ENCODE measurements around the gene MYH9.

MYH9 gene

DNA sequence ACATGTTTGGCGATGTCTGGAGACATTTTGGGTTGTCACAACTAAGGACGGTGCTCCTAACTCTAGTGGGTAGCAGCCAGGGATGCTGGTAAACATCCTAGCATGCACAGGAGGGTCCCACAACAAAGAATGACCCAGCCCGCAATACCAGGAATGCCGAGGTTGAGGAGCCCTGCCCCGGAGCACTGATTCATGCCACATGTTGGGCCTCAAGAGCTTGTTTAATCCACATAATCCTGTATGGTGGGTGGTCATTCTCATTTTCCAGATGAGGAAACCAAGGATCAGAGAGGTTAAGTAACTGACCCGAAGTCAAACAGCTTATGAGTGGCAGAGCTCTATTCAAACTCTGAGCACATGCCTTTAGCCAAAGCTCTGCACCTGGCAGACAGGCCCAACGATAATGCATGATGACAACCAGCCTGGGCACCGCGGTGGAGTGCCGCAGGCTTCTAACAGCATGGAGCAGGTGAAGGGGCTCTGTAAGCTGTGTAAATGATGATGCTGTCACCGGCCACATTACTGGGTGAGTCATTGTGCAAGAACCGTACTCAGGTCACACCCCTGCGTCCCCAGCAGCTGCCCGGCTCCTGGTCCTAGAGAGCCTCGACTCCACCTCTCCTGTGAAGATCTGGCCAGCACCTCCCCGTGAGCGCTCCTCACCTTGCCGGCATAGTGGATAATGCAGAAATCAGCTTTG, 76.2 kb downstream of the MYH9 start:
- DNase-seq (ENCODE audit: low read depth), result no peak

DNA sequence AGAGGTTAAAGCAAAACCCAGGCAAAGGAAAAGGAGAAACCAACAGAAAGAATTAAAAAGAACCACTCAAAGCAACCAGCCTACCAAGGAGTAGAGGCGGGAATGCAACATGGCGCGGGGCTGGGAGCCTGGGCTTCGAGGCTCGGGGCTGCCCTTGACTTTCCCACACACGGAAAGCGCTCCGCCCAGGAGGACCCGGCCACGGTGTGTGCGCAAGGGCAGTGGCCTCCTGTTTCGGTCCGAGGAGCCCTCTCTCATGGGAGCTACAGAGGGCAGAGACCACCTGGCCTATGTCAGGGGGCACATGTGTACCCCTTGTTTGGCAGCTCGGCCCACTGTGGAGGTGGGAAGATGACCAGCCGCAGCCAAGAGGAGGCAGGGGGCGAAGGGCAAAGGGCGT, 78.9 kb downstream of the MYH9 start:
- no peak for DNase-seq (ENCODE audit: low read depth)

DNA sequence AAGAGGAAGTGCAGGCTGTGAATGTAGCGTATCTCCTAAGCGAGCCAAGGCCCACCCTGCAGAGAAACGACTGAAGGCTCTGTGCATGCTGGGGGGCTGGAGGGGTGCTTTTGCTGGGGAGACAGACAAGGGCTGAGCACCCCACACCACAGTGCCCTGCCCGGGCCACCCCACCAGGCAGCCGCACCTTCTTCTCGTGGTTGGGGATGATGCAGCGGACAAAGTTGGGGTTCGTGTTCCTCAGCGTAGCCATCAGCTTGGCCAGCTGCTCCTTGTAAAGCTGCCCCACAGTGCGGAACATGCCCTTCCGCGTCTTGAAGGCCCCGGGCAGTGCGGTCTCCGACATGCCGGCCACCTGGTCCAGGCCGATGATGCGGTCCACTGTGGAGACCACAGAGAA, 81.5 kb downstream of the MYH9 start:
- no peak for DNase-seq (ENCODE audit: low read depth)

DNA sequence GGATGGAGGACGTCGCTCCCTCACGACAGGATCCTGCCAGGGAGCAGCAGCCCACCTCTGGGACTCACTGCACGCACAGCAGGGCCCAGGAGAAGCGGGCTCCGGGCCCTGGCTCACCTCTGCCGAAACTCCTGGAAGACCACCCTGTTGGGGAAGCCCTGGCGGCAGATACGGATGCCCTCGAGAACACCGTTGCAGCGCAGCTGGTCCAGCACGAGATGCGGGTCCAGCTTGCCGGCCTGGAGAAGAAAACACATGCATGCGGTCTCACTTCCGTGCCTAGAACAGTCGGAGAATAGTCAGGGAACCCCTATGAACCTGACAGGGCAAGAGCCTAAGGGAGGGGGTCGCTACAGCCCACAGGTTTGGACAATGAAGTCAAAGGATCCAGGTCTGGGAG, 82.0 kb downstream of the MYH9 start:
- DNase-seq (ENCODE audit: low read depth), result no peak

DNA sequence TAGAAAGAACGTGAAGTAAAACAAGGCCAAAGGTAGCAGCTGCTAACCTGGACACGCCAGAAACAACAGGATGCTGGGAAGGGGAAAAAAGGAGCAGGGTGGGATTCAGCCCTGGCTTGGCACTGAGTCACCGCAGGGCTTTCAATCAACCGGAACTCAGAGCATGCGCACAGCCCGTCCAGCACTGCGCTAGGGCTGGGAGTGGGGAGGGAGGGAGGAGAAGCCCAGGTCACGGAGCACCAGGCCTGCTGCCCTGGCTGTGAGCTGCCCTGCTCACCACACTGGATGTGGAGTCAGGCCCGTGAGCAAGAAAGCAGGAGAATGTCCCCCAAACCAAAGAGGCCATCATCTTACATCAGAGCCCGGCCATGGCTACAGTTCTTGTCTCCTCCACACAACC, 83.3 kb downstream of the MYH9 start:
- DNase-seq (ENCODE audit: low read depth), result no peak

DNA sequence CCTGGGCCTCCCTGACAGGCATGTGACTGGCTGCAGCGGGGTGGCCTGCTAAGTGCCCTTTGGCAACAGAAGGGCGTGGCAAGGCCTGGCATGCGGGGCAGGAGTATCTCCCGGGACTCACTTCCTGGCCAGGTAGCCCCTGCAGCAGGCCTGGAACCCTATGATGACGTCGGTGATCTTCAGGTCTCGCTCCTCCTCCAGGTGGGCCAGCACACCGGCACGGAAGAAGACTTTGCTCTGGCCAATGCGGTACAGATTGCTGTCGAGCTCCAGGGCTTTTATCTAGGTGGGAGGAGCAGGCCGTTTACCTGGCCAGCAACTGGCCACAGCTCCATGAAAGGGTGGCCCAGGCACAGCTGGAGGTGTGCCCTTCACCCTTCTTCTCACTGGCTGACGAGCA, 83.9 kb downstream of the MYH9 start:
- no peak for DNase-seq (ENCODE audit: low read depth)

DNA sequence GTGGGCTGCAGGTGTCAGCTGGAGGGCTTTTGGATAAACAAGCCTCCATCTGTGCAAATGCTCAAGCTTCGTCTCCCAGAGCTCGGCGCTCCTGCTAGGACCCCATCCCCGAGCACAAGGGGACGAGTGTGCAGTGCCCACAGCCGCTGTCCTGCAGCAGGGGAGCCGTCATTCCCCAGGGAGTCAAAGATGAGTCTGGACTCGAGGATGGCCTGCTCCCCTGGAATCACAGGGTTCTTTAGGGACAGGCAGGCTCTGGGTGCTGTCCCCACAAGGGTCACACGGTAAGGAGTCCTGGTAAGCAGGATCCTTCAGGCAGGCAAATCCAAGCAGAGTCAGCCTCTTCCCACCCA, 84.7 kb downstream of the MYH9 start:
- DNase-seq (ENCODE audit: low read depth), result no peak

DNA sequence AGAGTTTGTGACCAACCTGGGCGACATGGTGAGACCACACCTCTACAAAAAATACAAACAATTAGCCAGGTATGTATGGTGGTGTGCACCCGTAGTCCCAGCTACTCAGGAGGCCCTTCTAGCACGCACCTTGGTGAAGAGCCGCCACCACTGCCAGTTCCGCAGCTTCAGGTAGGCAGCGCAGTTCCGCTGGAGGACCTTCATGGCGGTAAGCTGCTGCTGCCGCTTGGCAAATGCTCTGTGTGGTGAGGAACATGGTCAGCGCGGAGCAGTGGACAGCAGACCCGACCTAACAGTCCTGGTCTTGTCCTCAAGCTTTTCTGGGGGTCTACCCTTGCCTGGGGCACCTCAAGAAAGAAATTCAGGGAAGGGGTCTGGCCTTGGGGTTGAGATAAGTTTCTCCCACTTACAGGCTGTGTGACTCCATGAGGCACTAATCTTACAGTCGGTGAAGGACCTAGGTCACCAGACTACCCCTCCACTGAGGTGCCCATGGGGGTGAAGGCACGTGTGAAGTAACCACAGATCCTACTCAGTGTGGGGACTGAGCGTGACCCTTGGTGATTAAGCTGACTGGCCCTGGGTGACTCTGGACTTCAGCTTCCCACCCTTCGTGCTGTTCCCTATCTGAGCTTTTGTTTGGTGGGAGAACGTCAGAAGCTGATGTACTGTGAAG, 85.2 kb downstream of the MYH9 start:
- no peak for DNase-seq (ENCODE audit: low read depth)

DNA sequence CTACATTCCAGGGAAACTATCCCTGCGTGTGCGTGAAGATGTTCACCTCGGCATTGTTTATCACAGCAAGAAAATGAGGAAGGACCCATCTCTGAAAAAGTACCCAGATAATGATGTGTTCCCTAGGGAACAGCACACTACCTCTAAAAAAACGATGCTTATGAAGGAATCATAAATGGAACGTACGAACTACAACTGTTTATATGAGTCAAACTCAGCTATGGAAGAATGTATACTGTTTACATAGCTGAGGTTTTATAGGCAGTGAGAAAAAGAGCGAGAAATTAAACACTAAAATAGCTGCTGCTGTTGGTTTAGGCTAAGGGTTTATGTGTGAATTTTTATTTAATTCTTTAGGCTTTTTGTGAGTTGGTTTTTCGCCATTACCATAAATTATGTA, 85.9 kb downstream of the MYH9 start:
- peak; percentile 82 for DNase-seq (ENCODE audit: low read depth)

DNA sequence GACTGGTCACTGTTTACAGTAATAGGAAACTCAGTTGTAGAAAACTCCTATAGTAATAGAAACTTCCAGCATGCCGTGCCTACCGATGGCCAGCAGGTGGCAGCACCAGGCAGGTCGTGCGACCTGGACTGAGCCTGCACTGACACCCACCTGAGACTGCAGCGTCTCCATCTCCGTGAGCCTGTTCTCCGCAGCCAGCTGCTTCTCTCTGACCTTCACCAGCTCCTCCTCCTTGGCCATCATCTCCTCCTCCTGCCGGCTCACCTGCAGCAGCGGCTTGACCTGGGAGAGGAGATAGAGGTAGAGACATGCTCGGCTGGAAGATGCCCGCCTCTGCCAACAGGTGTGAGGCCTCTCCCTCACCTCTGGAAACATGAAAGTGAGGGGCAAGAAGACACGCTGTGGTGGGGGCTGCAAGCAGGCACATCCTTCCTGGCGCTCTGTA, 86.4 kb downstream of the MYH9 start:
- DNase-seq (ENCODE audit: low read depth), result peak; percentile 43

DNA sequence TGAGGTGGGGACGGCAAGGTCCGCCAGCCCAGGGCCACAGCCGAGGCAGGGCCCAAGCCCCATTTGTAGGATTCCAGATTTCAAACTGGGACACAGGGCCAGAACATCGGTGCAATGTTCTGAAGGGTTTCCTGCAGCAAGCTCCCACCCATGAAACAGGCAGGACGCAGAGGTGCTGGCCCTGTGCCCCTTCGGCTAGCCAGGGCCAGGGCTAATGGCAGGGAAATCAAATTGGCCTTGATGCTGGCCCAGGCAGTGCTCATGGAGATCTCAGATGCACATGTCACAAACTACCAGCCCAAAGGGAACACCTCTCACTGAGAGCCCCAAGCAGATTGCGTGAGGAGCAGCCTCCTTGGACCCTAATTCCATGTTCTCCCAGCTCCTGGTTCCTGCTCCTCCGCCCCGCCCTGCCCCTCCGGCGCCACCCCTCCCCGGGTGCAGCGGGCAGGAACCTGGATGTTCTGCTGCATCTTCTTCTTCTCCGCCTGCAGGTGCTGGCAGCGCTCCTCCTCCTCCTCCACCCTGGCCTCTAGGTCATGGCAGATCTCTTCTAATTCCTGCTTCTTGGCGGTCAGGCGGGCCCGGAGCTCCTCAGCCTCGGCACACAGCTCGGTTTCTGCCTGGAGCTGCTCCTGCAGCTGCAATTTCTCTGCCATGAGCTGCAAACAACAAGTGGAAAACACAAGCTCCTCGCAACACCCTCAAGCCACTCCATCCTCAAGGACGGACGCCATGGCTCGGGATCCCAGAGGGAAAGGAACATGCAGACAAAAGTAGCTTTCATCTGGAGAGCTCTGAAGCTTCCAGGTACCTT, 87.2 kb downstream of the MYH9 start:
- no peak for DNase-seq (ENCODE audit: low read depth)

DNA sequence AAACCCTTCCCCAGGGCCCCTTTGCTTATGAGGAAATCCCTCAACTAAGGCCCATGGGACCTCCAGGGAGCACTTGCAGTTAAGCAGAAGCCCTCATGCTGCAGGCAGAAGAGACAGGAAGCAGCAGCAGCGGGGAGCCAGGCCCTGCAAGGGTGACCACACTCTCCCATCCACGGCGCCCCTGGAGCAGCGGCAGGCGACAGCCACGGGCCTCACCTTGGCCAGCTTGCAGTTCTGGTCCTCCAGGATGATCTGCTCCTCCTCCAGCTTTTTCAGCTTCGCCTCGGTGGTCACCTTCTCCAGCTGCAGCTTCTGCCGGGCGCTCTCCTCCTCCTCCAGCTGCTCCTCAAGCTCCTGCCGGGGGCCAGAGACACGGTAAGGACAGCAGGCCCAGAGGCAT, 87.9 kb downstream of the MYH9 start:
- DNase-seq (ENCODE audit: low read depth), result no peak

DNA sequence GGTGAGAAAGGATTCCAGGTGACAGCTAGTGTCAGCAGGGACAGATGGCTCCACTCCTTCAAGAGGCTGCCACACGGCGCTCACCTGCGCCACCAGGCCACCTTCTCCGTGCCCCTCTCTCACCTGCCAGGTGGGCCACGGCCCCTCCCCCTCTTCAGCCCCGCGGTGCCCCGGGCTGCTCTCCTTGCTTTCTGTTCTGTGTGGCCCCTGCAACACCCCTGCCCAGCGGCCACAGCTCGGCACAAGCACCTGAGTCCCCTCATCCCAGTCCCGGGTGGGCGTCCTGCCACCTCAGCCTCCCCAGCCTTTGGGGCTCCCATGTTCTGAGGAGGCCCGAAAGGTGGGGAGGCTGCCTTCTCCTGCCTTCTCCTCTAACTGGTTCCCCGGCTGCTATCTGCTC, 88.5 kb downstream of the MYH9 start:
- no peak for DNase-seq (ENCODE audit: low read depth)

DNA sequence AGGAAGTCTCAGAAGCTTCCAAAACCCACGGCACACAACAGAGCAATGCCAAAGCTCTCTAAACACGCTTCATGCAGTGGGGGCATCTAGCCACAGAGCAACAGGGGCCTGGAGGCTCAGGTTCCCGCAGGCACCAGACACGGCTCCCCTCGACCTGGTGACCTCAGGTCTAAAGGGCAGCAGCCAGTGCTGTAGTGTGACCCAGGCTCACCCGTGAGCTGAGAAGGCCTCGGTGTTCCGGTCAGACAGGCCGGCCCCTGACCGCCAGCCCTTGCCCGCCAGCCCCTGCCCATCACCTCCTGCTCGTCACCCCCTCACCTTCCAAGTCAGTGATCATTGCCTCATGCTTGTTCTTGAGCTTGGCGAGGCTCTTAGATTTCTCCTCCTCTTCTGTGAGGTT, 89.2 kb downstream of the MYH9 start:
- no peak for DNase-seq (ENCODE audit: low read depth)

DNA sequence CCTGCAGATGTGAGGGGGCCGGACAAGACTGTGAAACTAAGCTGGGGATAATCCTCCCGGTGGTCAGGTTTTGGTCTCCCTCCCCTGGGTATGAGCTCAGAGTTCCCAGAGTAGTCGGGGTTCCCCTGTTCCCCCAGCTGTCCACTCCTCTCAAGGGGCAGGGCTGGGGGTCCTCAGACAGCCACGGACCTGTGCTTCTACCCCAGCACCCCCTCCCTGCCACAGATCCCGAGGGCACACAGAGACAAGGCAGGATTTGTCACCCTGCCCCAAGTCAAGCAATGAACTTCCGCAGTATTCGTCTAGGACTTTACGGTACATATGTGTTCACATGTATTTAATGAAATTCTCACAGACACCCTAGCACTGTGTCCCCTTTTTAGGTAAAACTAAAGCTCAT, 89.6 kb downstream of the MYH9 start:
- DNase-seq (ENCODE audit: low read depth), result no peak

DNA sequence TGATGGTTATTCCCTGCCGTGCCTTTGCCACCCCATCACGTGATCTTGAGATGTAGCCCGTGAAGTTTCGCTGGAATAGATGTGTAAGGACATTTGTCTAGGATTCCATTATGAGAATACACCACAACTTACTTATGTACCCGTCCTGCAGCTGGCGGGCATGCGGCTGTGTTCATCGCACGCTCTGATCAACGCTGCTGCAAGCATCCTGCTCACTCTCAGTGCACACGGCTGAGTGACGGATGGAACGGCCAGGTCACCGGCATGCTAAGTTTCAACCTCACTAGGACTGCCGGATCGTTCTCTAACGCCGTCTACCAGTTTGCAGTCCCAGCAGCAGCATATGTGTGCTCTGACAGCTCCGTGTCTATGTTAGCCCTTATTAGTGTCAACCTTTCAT, 90.2 kb downstream of the MYH9 start:
- DNase-seq (ENCODE audit: low read depth), result no peak

DNA sequence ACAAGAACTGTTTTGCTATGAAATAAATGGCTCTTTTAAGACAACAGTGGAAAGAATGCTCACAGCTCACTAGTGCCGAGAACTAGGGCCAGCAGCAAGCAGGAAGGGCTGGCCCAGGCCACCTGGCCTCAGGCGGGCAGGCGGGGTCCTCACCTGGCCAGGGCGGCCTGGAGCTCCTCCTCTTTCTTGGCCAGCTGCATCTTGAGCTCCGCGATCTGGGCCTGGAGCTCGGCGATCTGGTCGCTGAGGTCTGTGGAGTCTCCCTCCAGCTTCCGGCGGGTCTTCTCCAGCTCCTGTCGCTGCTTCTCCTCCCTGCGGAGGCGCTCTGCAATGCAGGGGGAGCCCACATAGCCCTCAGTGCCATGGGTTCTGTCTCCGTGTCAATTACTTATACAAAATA, 91.1 kb downstream of the MYH9 start:
- no peak for DNase-seq (ENCODE audit: low read depth)

DNA sequence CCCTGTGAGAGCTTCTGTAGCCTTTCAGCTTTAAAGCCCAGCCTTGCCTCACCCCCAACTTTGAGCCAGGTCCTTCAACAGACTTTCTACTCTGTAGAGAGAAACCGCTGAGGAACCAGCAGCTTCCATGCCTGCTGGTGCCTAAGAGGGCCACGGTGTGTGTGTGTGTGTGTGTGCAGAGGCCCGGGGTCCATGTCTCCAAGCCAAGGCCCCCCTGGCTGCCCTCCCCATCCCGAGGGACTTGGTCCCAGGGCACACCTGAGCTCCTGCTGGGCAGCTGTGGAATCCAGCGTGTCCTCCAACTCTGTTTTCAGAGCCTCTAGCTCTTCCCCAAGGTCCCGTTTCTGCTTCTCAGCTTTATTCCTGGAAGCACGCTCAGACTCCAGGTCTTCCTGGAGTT, 92.5 kb downstream of the MYH9 start:
- DNase-seq (ENCODE audit: low read depth), result no peak

DNA sequence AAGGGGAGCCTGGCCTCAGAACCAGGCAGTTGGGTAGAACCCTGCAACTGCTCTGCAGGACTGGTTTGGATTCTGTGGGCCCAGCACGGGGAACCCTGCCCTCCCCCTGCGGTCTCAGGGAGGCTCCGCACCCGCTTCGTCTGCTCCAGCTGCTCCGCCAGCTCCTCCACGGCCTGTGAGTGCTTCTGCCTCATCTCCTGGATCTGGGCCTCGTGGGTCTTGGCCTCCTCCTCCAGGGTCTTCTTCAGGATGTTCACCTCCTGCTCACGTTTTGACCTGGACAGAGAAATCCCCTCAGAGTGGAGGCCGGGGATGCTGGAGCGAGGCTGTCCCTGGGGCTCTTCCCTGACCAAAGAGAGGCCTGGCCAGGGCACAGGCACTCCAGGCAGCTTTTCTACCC, 93.0 kb downstream of the MYH9 start:
- DNase-seq (ENCODE audit: low read depth), result no peak

DNA sequence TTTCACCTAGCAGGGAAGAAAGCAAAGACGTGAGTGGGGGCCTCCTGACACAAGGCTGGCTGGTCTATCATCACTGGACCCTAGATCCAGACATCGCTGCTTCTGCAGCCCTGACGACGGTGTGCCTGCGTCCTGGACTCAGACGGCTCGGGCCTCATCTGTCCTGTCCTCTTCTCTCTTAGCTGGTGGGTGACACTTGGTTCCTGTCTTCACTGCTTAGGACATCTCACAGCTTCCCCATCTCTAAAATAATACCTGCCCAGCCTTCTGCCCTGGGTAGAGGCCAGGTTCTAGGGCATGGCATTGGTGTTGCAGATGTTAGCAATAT, 93.5 kb downstream of the MYH9 start:
- DNase-seq (ENCODE audit: low read depth), result no peak

DNA sequence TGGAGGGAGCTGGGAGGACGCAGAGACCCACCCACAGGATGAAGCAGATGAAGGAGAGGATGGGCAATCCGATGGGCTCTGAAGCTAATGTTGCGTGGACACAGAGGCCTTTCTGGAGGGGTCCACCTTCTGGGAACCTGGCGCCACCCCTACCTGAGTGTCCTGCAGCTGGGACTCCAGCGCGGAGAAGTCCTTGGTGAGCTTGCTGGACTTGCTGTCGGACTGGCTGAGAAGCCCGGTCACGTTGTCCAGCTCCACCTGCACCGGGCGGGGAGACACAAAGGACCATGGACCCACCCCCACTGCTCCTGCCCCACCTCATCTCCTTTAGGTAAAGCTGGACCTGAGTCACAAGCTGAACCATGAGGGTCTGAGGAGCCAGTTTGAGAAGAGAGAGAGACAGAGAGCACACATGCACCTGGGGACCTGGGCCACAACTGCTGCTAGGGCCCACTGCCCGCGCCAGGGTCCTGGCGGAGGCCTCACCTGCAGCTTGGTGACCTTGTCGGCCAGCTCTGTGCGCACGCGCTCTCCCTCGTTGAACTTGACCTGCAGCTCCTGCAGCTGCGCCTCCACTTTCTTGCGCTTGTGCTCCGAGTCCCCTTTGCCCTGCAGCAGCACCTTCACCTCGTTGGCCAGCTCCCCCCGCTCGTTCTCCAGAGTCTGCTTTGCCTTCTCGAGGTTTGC, 94.0 kb downstream of the MYH9 start:
- DNase-seq (ENCODE audit: low read depth), result no peak

DNA sequence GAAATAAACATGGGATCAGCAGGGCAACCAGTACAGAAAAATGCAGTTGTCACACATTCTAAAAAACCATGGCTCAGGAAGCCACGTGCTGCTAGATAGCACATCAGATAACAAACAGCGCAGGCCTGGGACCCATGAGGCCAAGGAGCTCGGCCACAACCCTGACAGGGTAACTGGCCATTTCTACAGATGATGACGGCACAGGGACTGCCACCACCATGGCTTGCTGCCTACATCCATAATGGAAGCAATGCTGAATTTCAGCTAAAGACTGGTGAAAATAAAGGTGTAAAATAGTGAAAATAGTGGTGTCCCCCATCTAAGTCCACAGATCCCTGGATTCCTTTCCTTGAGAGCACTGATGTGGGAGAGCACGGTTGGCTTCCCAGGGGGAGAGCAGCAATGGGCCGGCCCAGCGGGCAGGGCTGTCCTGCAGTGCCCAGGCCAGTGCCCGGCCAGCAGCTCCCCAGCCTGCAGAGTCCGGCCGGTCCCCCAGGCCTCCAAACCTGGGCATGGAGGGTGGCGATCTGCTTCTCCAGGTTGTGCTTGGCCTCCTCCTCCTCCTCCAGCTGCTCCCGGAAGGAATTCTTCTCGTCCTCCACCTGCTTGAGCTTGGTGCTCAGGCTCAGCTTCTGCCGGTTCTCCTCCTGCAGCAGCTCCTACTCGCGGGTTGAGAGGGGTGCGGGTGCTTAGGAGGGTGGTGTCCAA, 94.8 kb downstream of the MYH9 start:
- no peak for DNase-seq (ENCODE audit: low read depth)
